Measurements from ENCODE around the gene ST8SIA3. TPM values are rescaled to one million over a fixed set of nuclear protein-coding genes. Genes with fewer than 3 reads are reported as not detected.

ST8SIA3 gene
- polyA plus RNA-seq, 1 donor (not counting 4 experiments of a cell fraction or from before 2014, with no cell fraction given), result not detected

DNA sequence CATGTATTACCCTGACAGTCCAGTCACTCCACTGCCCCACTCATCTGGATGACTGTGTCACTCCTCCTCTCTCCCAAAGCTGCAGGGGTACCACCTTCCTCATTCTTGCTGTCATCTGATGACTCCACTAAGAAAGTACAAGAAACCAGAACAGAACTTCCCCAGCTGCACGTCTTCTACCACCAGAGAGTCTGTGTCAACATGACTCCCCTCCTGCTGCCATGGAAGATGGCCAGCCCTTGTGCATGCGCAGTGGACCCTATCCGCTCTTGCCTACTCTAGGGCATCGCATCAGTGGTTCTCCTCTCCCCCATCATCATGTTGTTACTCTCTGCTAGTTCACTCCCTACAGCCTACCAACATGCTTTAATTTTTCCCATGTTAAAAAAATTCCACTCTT, 14.5 kb upstream of the ST8SIA3 start:
- no peak for TF ChIP-seq EZH2 (IDR thresholded peaks at IDR 0.05; ENCODE audit: low read length)
- TF ChIP-seq, protein P1, sequence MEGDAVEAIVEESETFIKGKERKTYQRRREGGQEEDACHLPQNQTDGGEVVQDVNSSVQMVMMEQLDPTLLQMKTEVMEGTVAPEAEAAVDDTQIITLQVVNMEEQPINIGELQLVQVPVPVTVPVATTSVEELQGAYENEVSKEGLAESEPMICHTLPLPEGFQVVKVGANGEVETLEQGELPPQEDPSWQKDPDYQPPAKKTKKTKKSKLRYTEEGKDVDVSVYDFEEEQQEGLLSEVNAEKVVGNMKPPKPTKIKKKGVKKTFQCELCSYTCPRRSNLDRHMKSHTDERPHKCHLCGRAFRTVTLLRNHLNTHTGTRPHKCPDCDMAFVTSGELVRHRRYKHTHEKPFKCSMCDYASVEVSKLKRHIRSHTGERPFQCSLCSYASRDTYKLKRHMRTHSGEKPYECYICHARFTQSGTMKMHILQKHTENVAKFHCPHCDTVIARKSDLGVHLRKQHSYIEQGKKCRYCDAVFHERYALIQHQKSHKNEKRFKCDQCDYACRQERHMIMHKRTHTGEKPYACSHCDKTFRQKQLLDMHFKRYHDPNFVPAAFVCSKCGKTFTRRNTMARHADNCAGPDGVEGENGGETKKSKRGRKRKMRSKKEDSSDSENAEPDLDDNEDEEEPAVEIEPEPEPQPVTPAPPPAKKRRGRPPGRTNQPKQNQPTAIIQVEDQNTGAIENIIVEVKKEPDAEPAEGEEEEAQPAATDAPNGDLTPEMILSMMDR (optimal IDR thresholded peaks at IDR 0.05 in 1 of 3, IDR thresholded peaks at IDR 0.05 in 1 of 3, conservative IDR thresholded peaks at IDR 0.05 in 1 of 3; ENCODE audit: extremely low read depth in 1 of 3, insufficient read depth in 2 of 3, low read length in 3 of 3), result no peak
- H2AFZ ChIP-seq (ENCODE audit: control insufficient read depth, low read length), result no peak overlapping the region
- H3K36me3 ChIP-seq (ENCODE audit: control insufficient read depth in 2 of 2, extremely low read depth in 1 of 2, insufficient read depth in 2 of 2, low read length in 2 of 2), result no peaks in the 10 kb centered on the region
- no peak overlapping the region for H3K4me2 ChIP-seq (ENCODE audit: control insufficient read depth, extremely low read depth, insufficient read depth, low read depth, low read length)
- dilution Hi-C loops (cut with MboI; ENCODE audit: extremely low pct_ligation_motif_present, low sequenced_read_pairs), result no loop called here
- no peak overlapping the region for H3K9ac ChIP-seq (ENCODE audit: control insufficient read depth, extremely low read depth, insufficient read depth, low read length)
- no peak overlapping the region for H3K27ac ChIP-seq (ENCODE audit: control insufficient read depth, insufficient read depth, low read length)
- H3K9me3 ChIP-seq (ENCODE audit: control insufficient read depth, low read depth, low read length), result no peaks in the 10 kb centered on the region
- FAIRE-seq (no peak), DNase-seq (ENCODE audit: low read depth, low spot score) (no peak)
- H4K20me1 ChIP-seq (ENCODE audit: control insufficient read depth, extremely low read depth, insufficient read depth, low read length), result no peaks in the 10 kb centered on the region
- H3K4me3 ChIP-seq (ENCODE audit: control insufficient read depth in 2 of 3, extremely low read depth in 1 of 3, insufficient read depth in 2 of 3, low read depth in 1 of 3, low read length in 3 of 3), result no peak overlapping the region
- no peaks in the 10 kb centered on the region for H3K4me1 ChIP-seq (ENCODE audit: control insufficient read depth, extremely low read depth, insufficient read depth, low read length)
- H3K9me1 ChIP-seq (ENCODE audit: control insufficient read depth, extremely low read depth, insufficient read depth, low read length), result no peaks in the 10 kb centered on the region
- no peaks in the 10 kb centered on the region for H3K27me3 ChIP-seq (ENCODE audit: control insufficient read depth, extremely low read depth, insufficient read depth, low read length)
- no peaks in the 10 kb centered on the region for H3K79me2 ChIP-seq (ENCODE audit: control insufficient read depth, insufficient read depth, low read length)

DNA sequence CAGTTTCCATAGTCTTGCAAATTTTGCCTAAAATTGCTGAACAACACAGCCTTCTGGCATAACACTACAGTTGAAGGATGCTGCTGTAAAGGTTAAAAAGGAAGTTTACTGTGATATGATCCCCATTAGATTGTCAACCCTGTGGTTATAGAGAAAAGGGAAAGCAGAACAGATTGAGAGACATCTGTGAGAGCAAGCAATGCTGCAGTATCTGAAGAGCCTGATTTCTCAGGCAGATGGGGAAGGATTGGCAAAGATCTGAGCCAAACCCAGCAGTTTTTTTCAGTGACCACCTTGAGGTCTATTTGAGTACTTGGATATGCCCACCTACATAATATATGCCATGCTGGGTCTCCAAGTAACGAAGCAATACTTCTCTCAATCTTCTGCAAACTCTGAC, 8.5 kb upstream of the ST8SIA3 start:
- Histone ChIP-seq H3K9me1 (ENCODE audit: control insufficient read depth, extremely low read depth, insufficient read depth, low read length) (no peaks in the 10 kb centered on the region), H3K9me3 (ENCODE audit: control insufficient read depth, low read depth, low read length) (no peaks in the 10 kb centered on the region)
- dilution Hi-C loops (cut with MboI; ENCODE audit: extremely low pct_ligation_motif_present, low sequenced_read_pairs), result no loop called here

More for the DNA sequence above, 8.5 kb upstream of the ST8SIA3 start:
- H3K4me2 ChIP-seq (ENCODE audit: control insufficient read depth, extremely low read depth, insufficient read depth, low read depth, low read length), result no peak overlapping the region
- no peaks in the 10 kb centered on the region for H3K79me2 ChIP-seq (ENCODE audit: control insufficient read depth, insufficient read depth, low read length)
- H2AFZ ChIP-seq (ENCODE audit: control insufficient read depth, low read length), result no peak overlapping the region
- DNase-seq (ENCODE audit: low read depth, low spot score) (no peak), FAIRE-seq (no peak)
- no peaks in the 10 kb centered on the region for H3K27me3 ChIP-seq (ENCODE audit: control insufficient read depth, extremely low read depth, insufficient read depth, low read length)
- no peaks in the 10 kb centered on the region for H3K36me3 ChIP-seq (ENCODE audit: control insufficient read depth in 2 of 2, extremely low read depth in 1 of 2, insufficient read depth in 2 of 2, low read length in 2 of 2)
- no peak overlapping the region for H3K9ac ChIP-seq (ENCODE audit: control insufficient read depth, extremely low read depth, insufficient read depth, low read length)
- no peaks in the 10 kb centered on the region for H3K4me1 ChIP-seq (ENCODE audit: control insufficient read depth, extremely low read depth, insufficient read depth, low read length)
- H3K4me3 ChIP-seq (ENCODE audit: control insufficient read depth in 2 of 3, extremely low read depth in 1 of 3, insufficient read depth in 2 of 3, low read depth in 1 of 3, low read length in 3 of 3), result no peak overlapping the region
- H4K20me1 ChIP-seq (ENCODE audit: control insufficient read depth, extremely low read depth, insufficient read depth, low read length), result no peaks in the 10 kb centered on the region
- no peak overlapping the region for H3K27ac ChIP-seq (ENCODE audit: control insufficient read depth, insufficient read depth, low read length)
- no peak for TF ChIP-seq EZH2 (IDR thresholded peaks at IDR 0.05; ENCODE audit: low read length)
- TF ChIP-seq, protein P1 (optimal IDR thresholded peaks at IDR 0.05 in 1 of 3, IDR thresholded peaks at IDR 0.05 in 1 of 3, conservative IDR thresholded peaks at IDR 0.05 in 1 of 3; ENCODE audit: extremely low read depth in 1 of 3, insufficient read depth in 2 of 3, low read length in 3 of 3), result no peak

All from keratinocyte (primary cell).